Neural progenitor cell (in vitro differentiated cells): ENCODE data around the gene INSRR. TPM values are rescaled to one million over a fixed set of nuclear protein-coding genes. Genes with fewer than 3 reads are reported as not detected.

Experiments
- DNase-seq: peaks from one replicate; pipeline ENCODE4 v3.0.0-alpha.2; 2016; ENCODE audit warnings: low spot score
- H2AFZ ChIP-seq: fragments of 200-600 bp; sonication (generic); replicated peaks from 2 replicates; pipeline ENCODE4 v1.6.1; 2016; ENCODE audit warnings: antibody characterized with exemption
- H3F3A ChIP-seq: fragments of 200-600 bp; sonication (generic); 2 replicates; pipeline ENCODE4 v1.6.1; 2016; ENCODE audit warnings: antibody characterized with exemption, low read depth
- H3K27ac ChIP-seq: fragments of 200-600 bp; sonication (generic); 2 replicates; pipeline ENCODE4 v1.5.1; 2016; ENCODE audit warnings: mild to moderate bottlenecking
- H3K27me3 ChIP-seq: fragments of 200-600 bp; sonication (generic); 2 replicates; pipeline ENCODE4 v1.6.1; 2016; ENCODE audit warnings: mild to moderate bottlenecking, moderate library complexity
- H3K36me3 ChIP-seq: fragments of 200-600 bp; sonication (generic); 2 replicates; pipeline ENCODE4 v1.5.1; 2016
- H3K4me1 ChIP-seq: fragments of 200-600 bp; sonication (generic); 2 replicates; pipeline ENCODE4 v1.6.1; 2016; ENCODE audit warnings: mixed run types
- H3K4me2 ChIP-seq: fragments of 200-600 bp; sonication (generic); 2 replicates; pipeline ENCODE4 v1.6.1; 2016
- H3K4me3 ChIP-seq: fragments of 200-600 bp; sonication (generic); 2 replicates; pipeline ENCODE4 v1.5.1; 2016
- H3K79me2 ChIP-seq: fragments of 200-600 bp; sonication (generic); 2 replicates; pipeline ENCODE4 v1.6.1; 2016; ENCODE audit warnings: low read depth
- H3K9ac ChIP-seq: fragments of 200-600 bp; sonication (generic); 2 replicates; pipeline ENCODE4 v1.6.1; 2016
- H3K9me3 ChIP-seq: fragments of 200-600 bp; sonication (generic); 2 replicates; pipeline ENCODE4 v1.5.1; 2016; ENCODE audit warnings: low read depth
- H4K20me1 ChIP-seq: fragments of 200-600 bp; sonication (generic); 2 replicates; pipeline ENCODE4 v1.6.1; 2016; ENCODE audit warnings: low read depth
- H3K27ac Mint-ChIP-seq: 3 replicates; pipeline ENCODE4 v1.8.0; 2021; ENCODE audit warnings: mixed read lengths
- H3K27me3 Mint-ChIP-seq: 2 replicates; pipeline ENCODE4 v1.8.0; 2022; ENCODE audit warnings: low read depth, mild to moderate bottlenecking, inconsistent platforms, moderate library complexity, mixed read lengths; ENCODE audit not compliant: insufficient read depth
- H3K36me3 Mint-ChIP-seq: 3 replicates; pipeline ENCODE4 v1.8.0; 2021; ENCODE audit warnings: mixed read lengths
- H3K4me1 Mint-ChIP-seq: 3 replicates; pipeline ENCODE4 v1.8.0; 2021; ENCODE audit warnings: mixed read lengths
- H3K4me3 Mint-ChIP-seq: 3 replicates; pipeline ENCODE4 v1.8.0; 2021; ENCODE audit warnings: mild to moderate bottlenecking, moderate library complexity, mixed read lengths
- H3K9me3 Mint-ChIP-seq: 3 replicates; pipeline ENCODE4 v1.8.0; 2020; ENCODE audit warnings: mixed read lengths
- CTCF ChIP-seq: fragments of 200-600 bp; sonication (generic); IDR thresholded peaks from 2 replicates; pipeline ENCODE4 v1.5.1; 2017; ENCODE audit warnings: antibody characterized with exemption, mild to moderate bottlenecking
- EZH2 ChIP-seq: fragments of 200-600 bp; sonication (generic); IDR thresholded peaks from 2 replicates; pipeline ENCODE4 v1.6.1; 2017; ENCODE audit warnings: antibody characterized with exemption, mild to moderate bottlenecking, moderate library complexity
- EZH2phosphoT487 ChIP-seq: fragments of 200-600 bp; sonication (generic); IDR thresholded peaks from 2 replicates; pipeline ENCODE4 v1.6.1; 2017; ENCODE audit warnings: antibody characterized with exemption
- total RNA-seq: library from RNA; depleted of rRNA; stranded (reverse); fragments of >200 nt; gene quantifications from 2 replicates; pipeline ENCODE4 v1.2.3, GENCODE V29; 2015; ENCODE audit warnings: low replicate concordance

Gene INSRR
- total RNA-seq, 1 donor from 2014 or later: not detected

- Histone ChIP-seq H3K27ac (no peak overlapping the region), H3K4me1 (peaks cover 19% of the 10 kb centered on the region), H3K9me3 (no peaks in the 10 kb centered on the region), H4K20me1 (peaks cover 16% of the 10 kb centered on the region), H3K79me2 (no peaks in the 10 kb centered on the region), H3K9ac (no peak overlapping the region), H3K36me3 (no peaks in the 10 kb centered on the region), H3K27me3 (peaks cover 100% of the 10 kb centered on the region), H3K4me2 (peak overlapping the region; percentile 88), H3K4me3 (peak overlapping the region; percentile 52), H2AFZ (no peak overlapping the region), H3F3A (peaks cover 27% of the 10 kb centered on the region)
- H3K27me3 Mint-ChIP-seq: peaks cover 48% of the 10 kb centered on the region
- H3K9me3 Mint-ChIP-seq: no peaks in the 10 kb centered on the region
- peak overlapping the region; percentile 76 for H3K4me3 Mint-ChIP-seq
- DNase-seq: peak; percentile 47
- TF ChIP-seq EZH2phosphoT487: no peak
- no peak for TF ChIP-seq CTCF
- TF ChIP-seq EZH2: no peak
- H3K36me3 Mint-ChIP-seq: no peaks in the 10 kb centered on the region
- H3K4me1 Mint-ChIP-seq: peaks cover 32% of the 10 kb centered on the region
- H3K27ac Mint-ChIP-seq: no peak overlapping the region
Measured at GRCh38 chr1:156858555-156858956, 361 bp downstream of the INSRR start.

GRCh38 chr1:156857532-156857931 is 1.4 kb downstream of the INSRR start:
- H3K9ac ChIP-seq: no peak overlapping the region
- Mint-ChIP-seq H3K36me3 (no peaks in the 10 kb centered on the region), H3K4me1 (peaks cover 27% of the 10 kb centered on the region), H3K27me3 (peaks cover 48% of the 10 kb centered on the region), H3K9me3 (no peaks in the 10 kb centered on the region), H3K27ac (no peak overlapping the region), H3K4me3 (no peak overlapping the region)
- no peak overlapping the region for H3K4me3 ChIP-seq
- no peak overlapping the region for H3K27ac ChIP-seq
- peaks cover 16% of the 10 kb centered on the region for H4K20me1 ChIP-seq
- peaks cover 100% of the 10 kb centered on the region for H3K27me3 ChIP-seq
- H3K4me2 ChIP-seq: no peak overlapping the region
- no peak overlapping the region for H2AFZ ChIP-seq
- peaks cover 27% of the 10 kb centered on the region for H3F3A ChIP-seq
- TF ChIP-seq EZH2phosphoT487 (no peak), EZH2 (no peak), CTCF (no peak)
- no peaks in the 10 kb centered on the region for H3K36me3 ChIP-seq
- no peaks in the 10 kb centered on the region for H3K9me3 ChIP-seq
- no peak for DNase-seq
- no peaks in the 10 kb centered on the region for H3K79me2 ChIP-seq
- H3K4me1 ChIP-seq: peaks cover 19% of the 10 kb centered on the region

- no peaks in the 10 kb centered on the region for H3K36me3 Mint-ChIP-seq
- no peak for DNase-seq
- H3F3A ChIP-seq: peaks cover 27% of the 10 kb centered on the region
- H3K9me3 ChIP-seq: no peaks in the 10 kb centered on the region
- no peaks in the 10 kb centered on the region for H3K79me2 ChIP-seq
- H4K20me1 ChIP-seq: peaks cover 12% of the 10 kb centered on the region
- peaks cover 19% of the 10 kb centered on the region for H3K4me1 ChIP-seq
- H3K4me1 Mint-ChIP-seq: peaks cover 20% of the 10 kb centered on the region
- peaks cover 100% of the 10 kb centered on the region for H3K27me3 ChIP-seq
- H2AFZ ChIP-seq: no peak overlapping the region
- H3K27me3 Mint-ChIP-seq: peaks cover 40% of the 10 kb centered on the region
- H3K4me3 Mint-ChIP-seq: no peak overlapping the region
- H3K27ac Mint-ChIP-seq: no peak overlapping the region
- no peaks in the 10 kb centered on the region for H3K9me3 Mint-ChIP-seq
- H3K27ac ChIP-seq: no peak overlapping the region
- H3K4me3 ChIP-seq: no peak overlapping the region
- no peaks in the 10 kb centered on the region for H3K36me3 ChIP-seq
- TF ChIP-seq CTCF: no peak
- no peak for TF ChIP-seq EZH2
- TF ChIP-seq EZH2phosphoT487: no peak
- no peak overlapping the region for H3K4me2 ChIP-seq
- no peak overlapping the region for H3K9ac ChIP-seq
Measured at GRCh38 chr1:156856282-156856785, 2.6 kb downstream of the INSRR start.
